Prostate gland (tissue), 2 donors: Measurements from ENCODE around the gene RCAN2.

ENCODE experiments used
- CTCF ChIP-seq, 4 experiments: fragments of 200-600 bp in 2 of 4; fragments of 450-650 bp in 2 of 4; sonication (generic) in 2 of 4; IDR thresholded peaks; 1 replicate in 3 of 4; 2 replicates in 1 of 4; pipeline ENCODE4 v1.5.1; 2016 to 2019; ENCODE audit warnings: antibody characterized with exemption in 4 of 4, mild to moderate bottlenecking in 2 of 4, moderate library complexity in 2 of 4
- POLR2AphosphoS5 ChIP-seq: sonication (generic); formaldehyde crosslinking; IDR thresholded peaks from one replicate; pipeline ENCODE4 v1.6.1; 2017; ENCODE audit warnings: antibody characterized with exemption

DNA sequence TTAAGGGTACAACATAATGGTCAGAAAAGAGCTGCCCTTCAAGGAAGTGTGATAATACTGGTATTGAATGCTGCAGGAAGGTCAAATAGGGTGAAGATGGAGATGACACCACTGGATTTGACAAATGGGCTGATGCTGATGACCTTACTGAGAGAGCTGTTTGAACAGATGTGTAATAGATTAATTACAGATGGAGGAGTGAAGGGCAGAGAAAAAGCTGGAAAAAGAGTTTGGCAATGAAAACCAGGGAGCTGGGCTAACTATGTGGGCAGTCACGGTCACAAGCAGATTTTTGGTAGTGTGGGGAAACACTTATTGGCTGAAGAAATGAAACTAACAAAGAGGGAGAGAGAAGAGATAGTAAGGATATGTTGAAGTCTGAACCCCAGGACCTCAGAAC is 236.9 kb downstream of the RCAN2 start:
- TF ChIP-seq CTCF (IDR thresholded peaks at IDR 0.05) (no peak), POLR2AphosphoS5 (no peak)
